Uterus (tissue), 2 donors: ENCODE measurements around the gene DSG2.

ENCODE experiments used
- CTCF ChIP-seq, 4 experiments: fragments of 200-600 bp in 2 of 4; fragments of 450-650 bp in 2 of 4; sonication (generic) in 2 of 4; IDR thresholded peaks; one replicate each; pipeline ENCODE4 v1.5.1; 2016 to 2019; ENCODE audit warnings: antibody characterized with exemption in 4 of 4, mild to moderate bottlenecking in 2 of 4, moderate library complexity in 1 of 4
- POLR2A ChIP-seq, 2 donors: fragments of 450-650 bp; IDR thresholded peaks; one replicate each; pipeline ENCODE4 v1.6.1; 2016; ENCODE audit warnings: antibody characterized with exemption in 2 of 2, mild to moderate bottlenecking in 1 of 2, moderate library complexity in 1 of 2

GRCh38 chr18:31591113-31591512, 93.1 kb downstream of the DSG2 start:
- no peak for TF ChIP-seq CTCF (IDR thresholded peaks at IDR 0.05)
- TF ChIP-seq POLR2A (IDR thresholded peaks at IDR 0.05), result no peak
